Measurements from ENCODE around the gene NKPD1. TPM values are rescaled to one million over a fixed set of nuclear protein-coding genes. Genes with fewer than 3 reads are reported as not detected.

The NKPD1 gene
- total and polyA plus RNA-seq, 4 donors: 0.44 to 1.4 (median 1.0) TPM

DNA sequence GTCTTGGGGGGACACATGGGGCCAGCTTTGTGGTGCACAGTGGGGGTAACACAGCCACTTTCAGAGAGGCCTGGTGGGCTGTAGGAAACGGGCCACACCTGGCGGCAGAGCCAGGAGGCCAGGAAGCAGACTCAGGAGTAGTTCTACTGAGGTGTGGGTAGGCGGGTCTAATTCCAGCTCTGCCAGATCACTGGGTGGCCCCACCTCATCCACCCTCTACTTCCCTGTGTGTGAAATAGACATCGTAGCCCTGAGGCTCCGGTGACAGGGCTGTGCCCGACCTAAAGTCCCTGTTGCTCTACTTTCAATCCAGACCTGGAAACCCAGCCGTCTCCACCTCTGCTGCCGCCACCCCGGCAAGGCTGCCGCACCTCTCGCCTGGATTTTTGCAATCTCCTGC, 4.0 kb downstream of the NKPD1 start:
- no peak for DNase-seq (ENCODE audit: low read depth in 4 of 6, low spot score in 6 of 6)
- 85% methylated on average over 10 of the region's 11 CpGs for WGBS (ENCODE audit: insufficient coverage)
- Histone ChIP-seq H3K27ac (ENCODE audit: low read depth, low read length) (no peak overlapping the region), H3K4me3 (ENCODE audit: low read depth, low read length) (no peak overlapping the region), H3K4me1 (ENCODE audit: control insufficient read depth, insufficient read depth, low read length) (peaks cover 31% of the 10 kb centered on the region), H3K36me3 (ENCODE audit: control insufficient read depth, insufficient read depth, low read length) (peaks cover 18% of the 10 kb centered on the region), H3K9me3 (ENCODE audit: control insufficient read depth, insufficient read depth, low read length) (no peaks in the 10 kb centered on the region), H3K27me3 (ENCODE audit: control insufficient read depth, insufficient read depth, low read length) (peaks cover 47% of the 10 kb centered on the region)

DNA sequence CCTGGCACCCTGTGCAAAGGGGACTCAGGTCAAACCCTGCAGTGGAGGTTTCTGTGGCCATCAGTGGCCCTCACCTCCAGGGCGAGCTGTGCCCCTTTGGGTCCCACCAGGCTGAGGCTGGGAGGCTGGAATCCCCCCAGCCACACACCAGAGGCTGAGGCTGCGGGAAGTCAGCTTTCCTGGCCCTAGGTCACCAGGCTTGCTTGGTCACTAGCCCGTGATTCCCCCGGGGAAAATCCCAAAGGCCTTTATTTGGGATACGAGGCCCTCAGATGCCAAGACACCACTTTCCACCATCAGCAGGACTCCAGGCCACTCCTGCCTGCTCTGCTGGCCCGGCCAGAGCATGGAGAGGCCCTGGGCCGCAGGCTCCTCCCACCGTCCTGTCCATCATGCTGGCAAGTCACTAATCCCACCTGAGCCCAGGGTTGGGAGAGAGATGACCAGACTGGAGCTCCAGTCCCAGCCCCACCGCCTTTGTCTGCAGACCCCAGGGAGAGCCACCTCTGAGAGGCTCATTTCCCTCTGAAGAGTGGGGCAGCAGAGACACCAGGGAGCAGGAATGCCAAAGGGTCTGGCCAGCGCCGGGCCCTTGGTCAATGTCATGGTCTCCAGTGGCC, 4.7 kb downstream of the NKPD1 start:
- Histone ChIP-seq H3K27ac (ENCODE audit: low read depth, low read length) (no peak overlapping the region), H3K9me3 (ENCODE audit: control insufficient read depth, insufficient read depth, low read length) (no peaks in the 10 kb centered on the region), H3K4me1 (ENCODE audit: control insufficient read depth, insufficient read depth, low read length) (peaks cover 35% of the 10 kb centered on the region), H3K4me3 (ENCODE audit: low read depth, low read length) (no peak overlapping the region), H3K27me3 (ENCODE audit: control insufficient read depth, insufficient read depth, low read length) (peaks cover 48% of the 10 kb centered on the region), H3K36me3 (ENCODE audit: control insufficient read depth, insufficient read depth, low read length) (peaks cover 18% of the 10 kb centered on the region)
- WGBS (ENCODE audit: insufficient coverage): 75% methylated on average over 11 of the region's 11 CpGs
- no peak for DNase-seq (ENCODE audit: low read depth in 4 of 6, low spot score in 6 of 6)

DNA sequence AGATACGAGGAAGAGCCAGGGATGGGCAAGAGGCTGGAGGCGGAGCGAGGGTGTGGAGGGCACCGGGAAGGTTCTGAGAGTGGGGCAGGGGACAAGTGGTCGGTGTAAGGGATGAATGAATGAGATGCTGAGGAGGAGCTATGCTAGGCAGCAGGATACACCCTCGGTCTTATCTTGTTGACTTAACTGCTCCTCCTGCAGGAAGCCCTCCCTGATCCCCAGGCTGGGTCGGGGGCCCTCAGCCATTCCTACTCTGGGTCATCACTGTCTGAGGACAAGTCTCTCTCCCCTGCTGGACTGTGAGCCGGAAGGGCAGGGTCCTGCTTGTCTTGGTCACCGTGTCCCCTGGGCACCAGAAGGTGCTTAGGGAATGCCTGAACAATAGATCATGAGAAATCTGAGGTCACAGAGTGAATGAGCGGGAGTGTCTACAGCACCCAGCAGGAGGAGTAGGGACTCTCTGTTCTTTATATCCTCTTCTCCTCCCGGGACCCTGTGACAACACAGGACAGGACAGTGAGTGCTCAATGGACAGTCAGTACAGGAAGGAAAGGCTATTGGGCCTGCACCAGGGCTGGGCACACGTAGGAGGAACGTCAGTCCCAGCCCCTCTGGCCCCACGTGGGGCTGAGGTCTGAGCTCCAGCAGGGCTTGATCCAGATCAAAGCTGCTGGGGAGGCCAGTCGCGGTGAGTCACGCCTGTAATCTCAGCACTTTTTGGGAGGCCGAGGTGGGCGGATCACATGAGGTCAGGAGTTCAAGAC, 6.5 kb downstream of the NKPD1 start:
- WGBS (ENCODE audit: insufficient coverage): 27% methylated on average over 16 of the region's 19 CpGs
- H3K27me3 ChIP-seq (ENCODE audit: control insufficient read depth, insufficient read depth, low read length): peaks cover 41% of the 10 kb centered on the region
- H3K27ac ChIP-seq (ENCODE audit: low read depth, low read length): no peak overlapping the region

DNA sequence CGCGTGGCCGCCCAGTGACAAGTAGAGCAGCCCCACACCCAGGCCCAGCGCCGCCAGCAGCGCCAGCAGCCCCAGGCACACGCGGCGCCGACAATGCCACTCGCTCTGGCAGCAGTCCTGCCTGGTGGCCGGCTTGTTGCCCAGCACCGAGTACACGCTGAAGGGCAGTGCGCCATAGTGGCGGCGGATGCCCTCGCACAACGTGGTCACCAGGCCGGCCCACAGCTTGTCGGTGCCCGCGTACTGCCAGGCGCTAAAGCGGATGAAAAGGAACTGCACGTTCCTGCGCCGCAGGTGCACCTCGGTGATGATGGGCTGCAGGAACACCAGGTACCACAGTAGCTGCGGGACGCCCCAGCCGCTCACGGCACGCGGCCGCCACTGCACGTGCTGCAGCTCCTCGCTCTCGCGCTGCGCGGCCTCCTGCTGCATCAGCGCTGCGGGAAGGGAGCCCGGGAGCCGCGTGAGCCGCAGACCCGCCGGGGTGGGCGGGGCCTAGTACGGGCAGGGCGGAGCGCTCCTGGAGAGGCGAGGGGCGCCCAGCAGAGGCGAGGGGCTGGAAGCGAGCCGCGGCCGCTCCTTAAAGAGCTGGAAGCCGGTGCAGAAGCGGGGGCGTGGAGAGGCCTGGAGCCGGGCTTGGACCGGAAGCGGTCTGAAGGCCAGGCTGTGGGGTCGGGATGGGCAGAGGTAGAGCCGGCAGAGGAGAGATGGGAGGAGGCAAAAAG, 7.3 kb downstream of the NKPD1 start:
- peak; percentile 31 to 91 (median 44) for DNase-seq (ENCODE audit: low read depth in 4 of 6, low spot score in 6 of 6)

More for the DNA sequence above, 6.5 kb downstream of the NKPD1 start:
- H3K4me1 ChIP-seq (ENCODE audit: control insufficient read depth, insufficient read depth, low read length): peaks cover 35% of the 10 kb centered on the region
- DNase-seq (ENCODE audit: low read depth in 4 of 6, low spot score in 6 of 6): no peak
- peak overlapping the region; percentile 12 for H3K4me3 ChIP-seq (ENCODE audit: low read depth, low read length)
- no peaks in the 10 kb centered on the region for H3K9me3 ChIP-seq (ENCODE audit: control insufficient read depth, insufficient read depth, low read length)
- H3K36me3 ChIP-seq (ENCODE audit: control insufficient read depth, insufficient read depth, low read length): peaks cover 24% of the 10 kb centered on the region

DNA sequence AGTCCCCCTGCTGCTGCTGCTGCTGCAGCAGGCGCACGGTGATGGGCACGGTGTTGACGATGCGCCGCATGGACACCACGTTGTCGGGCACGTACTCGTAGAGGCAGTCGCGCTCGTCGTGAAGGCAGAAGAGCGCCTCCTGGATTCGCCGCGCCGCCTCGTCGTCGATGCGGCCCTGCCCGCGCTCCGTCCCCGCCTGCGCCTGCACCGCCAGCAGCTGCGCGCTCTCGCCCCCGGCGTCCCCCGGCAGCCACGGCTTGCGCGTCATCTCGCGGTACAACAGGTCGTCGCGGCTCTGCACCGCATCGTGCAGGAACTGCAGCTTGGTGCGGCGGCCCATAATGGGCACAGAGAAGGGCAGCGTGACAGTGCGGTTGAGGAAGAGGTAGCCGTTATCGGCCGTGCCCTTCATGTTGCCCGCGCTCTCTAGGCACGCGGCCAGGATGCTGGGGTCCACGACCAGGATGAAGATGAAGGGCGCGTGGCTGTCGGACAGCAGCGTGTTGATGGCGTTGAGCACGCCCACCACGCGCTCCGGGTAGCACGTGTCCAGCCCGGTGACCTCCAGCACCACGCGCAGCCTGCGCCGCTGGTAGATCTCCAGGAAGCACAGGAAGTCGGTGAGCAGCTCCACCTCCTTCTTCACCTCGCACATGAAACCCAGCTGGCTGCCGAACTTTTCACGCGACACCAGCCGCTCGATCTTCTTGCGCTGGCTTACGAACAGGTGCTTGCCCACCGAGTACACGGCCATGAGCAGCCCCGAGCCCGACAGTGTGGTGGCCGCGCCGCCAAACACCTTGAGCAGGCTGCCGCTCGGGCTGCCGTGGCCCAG, 8.1 kb downstream of the NKPD1 start:
- Histone ChIP-seq H3K27ac (ENCODE audit: low read depth, low read length) (no peak overlapping the region), H3K4me3 (ENCODE audit: low read depth, low read length) (peak overlapping the region; percentile 18), H3K27me3 (ENCODE audit: control insufficient read depth, insufficient read depth, low read length) (peaks cover 38% of the 10 kb centered on the region), H3K36me3 (ENCODE audit: control insufficient read depth, insufficient read depth, low read length) (peaks cover 26% of the 10 kb centered on the region), H3K4me1 (ENCODE audit: control insufficient read depth, insufficient read depth, low read length) (peaks cover 35% of the 10 kb centered on the region), H3K9me3 (ENCODE audit: control insufficient read depth, insufficient read depth, low read length) (no peaks in the 10 kb centered on the region)
- 2% methylated on average over 91 of the region's 91 CpGs for WGBS (ENCODE audit: insufficient coverage)
- peak; percentile 9 to 88 (median 33) for DNase-seq (ENCODE audit: low read depth in 4 of 6, low spot score in 6 of 6)

More for the DNA sequence above, 7.3 kb downstream of the NKPD1 start:
- H3K36me3 ChIP-seq (ENCODE audit: control insufficient read depth, insufficient read depth, low read length): peaks cover 21% of the 10 kb centered on the region
- H3K9me3 ChIP-seq (ENCODE audit: control insufficient read depth, insufficient read depth, low read length): no peaks in the 10 kb centered on the region
- WGBS (ENCODE audit: insufficient coverage): under 1% methylated on average over 69 of the region's 69 CpGs
- peaks cover 38% of the 10 kb centered on the region for H3K27me3 ChIP-seq (ENCODE audit: control insufficient read depth, insufficient read depth, low read length)
- H3K27ac ChIP-seq (ENCODE audit: low read depth, low read length): no peak overlapping the region
- H3K4me3 ChIP-seq (ENCODE audit: low read depth, low read length): peak overlapping the region; percentile 12
- H3K4me1 ChIP-seq (ENCODE audit: control insufficient read depth, insufficient read depth, low read length): peaks cover 35% of the 10 kb centered on the region

DNA sequence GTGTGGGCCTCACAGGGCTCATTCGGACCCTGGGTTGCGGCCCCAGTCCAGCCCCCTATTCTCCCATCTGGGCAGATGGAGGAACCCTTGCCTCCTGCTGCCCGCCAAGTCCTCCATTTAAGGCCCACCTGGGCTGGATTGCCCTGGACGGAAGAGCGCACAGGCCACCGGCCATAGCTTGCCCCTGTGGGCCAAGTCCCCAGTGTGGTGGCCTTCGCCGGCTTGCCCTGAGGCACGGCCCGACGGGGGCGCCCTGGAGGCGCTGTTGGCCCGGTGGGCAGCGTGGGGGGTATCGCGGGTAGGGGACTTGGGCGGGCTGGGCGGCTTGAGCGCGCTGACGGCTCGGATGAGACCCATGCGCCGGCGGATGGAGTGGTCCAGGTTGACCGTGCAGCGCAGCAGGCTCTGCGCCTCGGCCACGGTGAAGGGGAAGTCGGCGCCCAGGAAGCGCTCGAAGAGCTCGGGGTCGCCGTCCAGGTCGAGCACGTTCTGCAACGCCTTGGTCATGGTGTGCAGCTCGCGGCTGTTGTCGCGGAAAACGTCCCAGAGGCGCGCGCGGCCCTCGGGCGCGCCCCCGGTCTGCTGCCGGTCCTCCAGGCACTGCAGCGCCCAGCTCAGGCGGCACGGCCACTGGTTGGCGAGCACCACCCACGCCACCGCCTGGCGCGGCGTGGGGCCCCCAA, 8.8 kb downstream of the NKPD1 start:
- Histone ChIP-seq H3K27ac (ENCODE audit: low read depth, low read length) (no peak overlapping the region), H3K4me1 (ENCODE audit: control insufficient read depth, insufficient read depth, low read length) (peaks cover 35% of the 10 kb centered on the region), H3K27me3 (ENCODE audit: control insufficient read depth, insufficient read depth, low read length) (peaks cover 38% of the 10 kb centered on the region), H3K9me3 (ENCODE audit: control insufficient read depth, insufficient read depth, low read length) (no peaks in the 10 kb centered on the region), H3K4me3 (ENCODE audit: low read depth, low read length) (no peak overlapping the region), H3K36me3 (ENCODE audit: control insufficient read depth, insufficient read depth, low read length) (peaks cover 33% of the 10 kb centered on the region)
- DNase-seq (ENCODE audit: low read depth in 4 of 6, low spot score in 6 of 6): no peak
- 10% methylated on average over 64 of the region's 64 CpGs for WGBS (ENCODE audit: insufficient coverage)

DNA sequence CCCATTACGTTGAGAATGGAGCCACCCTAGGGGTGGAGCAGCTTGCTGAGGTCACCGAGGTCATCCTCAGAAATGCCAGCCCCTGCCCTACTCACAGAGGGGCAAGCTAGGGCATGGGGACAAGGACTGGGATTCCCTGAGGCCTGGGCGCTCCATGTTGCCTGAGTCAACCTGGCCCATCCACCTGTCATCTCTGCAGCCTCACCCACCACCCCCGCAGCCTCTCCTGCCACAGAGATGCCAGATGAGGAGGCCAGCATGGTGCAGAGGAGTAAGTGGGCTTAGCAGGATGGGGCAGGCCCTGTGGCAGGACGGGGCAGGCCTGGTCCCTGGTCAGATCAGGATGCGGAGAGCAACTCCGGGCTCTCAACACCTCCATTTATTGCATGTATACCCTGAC, 9.5 kb downstream of the NKPD1 start:
- Histone ChIP-seq H3K36me3 (ENCODE audit: control insufficient read depth, insufficient read depth, low read length) (peaks cover 38% of the 10 kb centered on the region), H3K9me3 (ENCODE audit: control insufficient read depth, insufficient read depth, low read length) (no peaks in the 10 kb centered on the region), H3K27ac (ENCODE audit: low read depth, low read length) (no peak overlapping the region), H3K4me1 (ENCODE audit: control insufficient read depth, insufficient read depth, low read length) (peaks cover 40% of the 10 kb centered on the region), H3K4me3 (ENCODE audit: low read depth, low read length) (no peak overlapping the region), H3K27me3 (ENCODE audit: control insufficient read depth, insufficient read depth, low read length) (peaks cover 35% of the 10 kb centered on the region)
- WGBS (ENCODE audit: insufficient coverage): 89% methylated on average over 6 of the region's 7 CpGs
- no peak for DNase-seq (ENCODE audit: low read depth in 4 of 6, low spot score in 6 of 6)

DNA sequence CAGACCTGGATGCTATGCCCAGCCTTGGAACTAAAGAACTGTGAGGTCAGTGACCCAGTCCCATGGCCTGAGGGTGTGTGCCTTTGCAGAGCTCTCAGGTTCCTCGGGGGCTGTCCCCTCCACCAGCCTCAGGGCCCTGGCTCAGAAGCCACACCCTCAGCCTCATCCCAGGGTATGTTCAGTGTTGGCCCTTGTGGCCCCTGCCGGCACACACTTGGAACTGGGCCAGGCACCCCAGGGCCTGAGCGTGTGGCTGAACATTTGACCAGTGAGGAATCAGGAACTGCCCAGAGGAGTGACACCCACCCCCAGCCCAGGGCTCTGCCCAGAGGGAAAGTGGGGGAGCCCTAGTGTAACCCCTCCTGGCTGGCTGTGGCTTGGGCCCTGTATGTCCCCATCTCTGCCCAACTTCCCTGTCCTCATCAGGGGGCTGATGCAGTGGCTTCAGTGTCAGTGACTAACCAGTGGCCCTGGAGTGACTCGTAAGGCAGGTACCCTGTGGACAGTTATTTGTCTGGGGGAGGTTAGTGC, 10.0 kb downstream of the NKPD1 start:
- peaks cover 42% of the 10 kb centered on the region for H3K4me1 ChIP-seq (ENCODE audit: control insufficient read depth, insufficient read depth, low read length)
- no peak overlapping the region for H3K4me3 ChIP-seq (ENCODE audit: low read depth, low read length)
- WGBS (ENCODE audit: insufficient coverage): 55% methylated on average over 4 of the region's 4 CpGs
- H3K27me3 ChIP-seq (ENCODE audit: control insufficient read depth, insufficient read depth, low read length): peaks cover 34% of the 10 kb centered on the region
- no peaks in the 10 kb centered on the region for H3K9me3 ChIP-seq (ENCODE audit: control insufficient read depth, insufficient read depth, low read length)
- DNase-seq (ENCODE audit: low read depth in 4 of 6, low spot score in 6 of 6): no peak
- no peak overlapping the region for H3K27ac ChIP-seq (ENCODE audit: low read depth, low read length)
- peaks cover 39% of the 10 kb centered on the region for H3K36me3 ChIP-seq (ENCODE audit: control insufficient read depth, insufficient read depth, low read length)

Data from spinal cord (tissue), 10 donors.